H1 (cell line): ENCODE data around the gene CEP57. TPM values are rescaled to one million over a fixed set of nuclear protein-coding genes. Genes with fewer than 3 reads are reported as not detected.

Source experiments
- CTCF ChIA-PET: fragments of 300-600 bp; sonication (Branson Sonifier 250); formaldehyde crosslinking; loops from one replicate; lab custom pipeline; 2021; ENCODE audit not compliant: partially characterized antibody; lab: Charles Lee
- POLR2A ChIA-PET: fragments of 300-600 bp; sonication (Branson Sonifier 250); formaldehyde crosslinking; loops from one replicate; lab custom pipeline; 2021; ENCODE audit warnings: inconsistent platforms; ENCODE audit not compliant: partially characterized antibody; lab: Charles Lee
- DNase-seq, 2 experiments: peaks; one replicate each; pipeline versions ENCODE4 v3.0.0 to v3.0.0-alpha.2; 2010 to 2022; ENCODE audit warnings: low spot score in 2 of 2, low read depth in 1 of 2, mixed read lengths in 1 of 2
- FAIRE-seq: peaks from 2 replicates; lab custom pipeline; 2011; peaks lifted over from hg19 to GRCh38; lab: Jason Lieb, UNC
- H2AFZ ChIP-seq: 2 replicates; pipeline ENCODE4 v1.8.1; 2012; ENCODE audit warnings: low read length, inconsistent platforms
- H2AK5ac ChIP-seq: 2 replicates; pipeline ENCODE4 v1.6.1; 2013; ENCODE audit warnings: low read depth, low read length
- H2BK120ac ChIP-seq: replicated peaks from 2 replicates; pipeline ENCODE3; 2013; ENCODE audit warnings: low read depth, low read length, inconsistent platforms
- H2BK12ac ChIP-seq: 2 replicates; pipeline ENCODE4 v1.6.1; 2013; ENCODE audit warnings: low read depth, low read length
- H2BK15ac ChIP-seq: 2 replicates; pipeline ENCODE4 v1.6.1; 2013; ENCODE audit warnings: low read length
- H2BK20ac ChIP-seq: 2 replicates; pipeline ENCODE4 v1.6.1; 2013; ENCODE audit warnings: low read length
- H2BK5ac ChIP-seq: 2 replicates; pipeline ENCODE4 v1.6.1; 2013; ENCODE audit warnings: low read depth, low read length
- H3K14ac ChIP-seq: 2 replicates; pipeline ENCODE4 v1.6.1; 2013; ENCODE audit warnings: inconsistent platforms; ENCODE audit not compliant: insufficient read length
- H3K18ac ChIP-seq: 2 replicates; pipeline ENCODE4 v1.6.1; 2013; ENCODE audit warnings: low read length; ENCODE audit errors: extremely low read depth
- H3K23ac ChIP-seq: 2 replicates; pipeline ENCODE4 v1.6.1; 2013; ENCODE audit warnings: inconsistent platforms; ENCODE audit not compliant: insufficient read length
- H3K23me2 ChIP-seq: 2 replicates; pipeline ENCODE4 v1.6.1; 2013; ENCODE audit warnings: low read depth, low read length
- H3K27ac ChIP-seq: 2 replicates; pipeline ENCODE4 v1.6.1; 2011; ENCODE audit warnings: low read depth, low read length, inconsistent platforms
- H3K27me3 ChIP-seq, 4 experiments: replicated peaks in 1 of 4; 1 replicate in 1 of 4; 2 replicates in 3 of 4; pipeline versions ENCODE4 v1.6.1 to v1.8.1; 2011 to 2013; ENCODE audit warnings: low read length in 3 of 4, mild to moderate bottlenecking in 3 of 4, inconsistent platforms in 2 of 4, mixed read lengths in 2 of 4, moderate library complexity in 1 of 4; ENCODE audit not compliant: control insufficient read depth in 3 of 4, insufficient read depth in 3 of 4; ENCODE audit errors: extremely low read depth in 1 of 4
- H3K36me3 ChIP-seq, 4 experiments: 2 replicates each; pipeline versions ENCODE4 v1.6.1 to v1.8.1; 2011 to 2013; ENCODE audit warnings: mild to moderate bottlenecking in 4 of 4, low read length in 3 of 4, moderate library complexity in 2 of 4, control low read depth in 1 of 4, inconsistent platforms in 1 of 4; ENCODE audit not compliant: insufficient read depth in 4 of 4, control insufficient read depth in 2 of 4
- H3K4ac ChIP-seq: replicated peaks from 2 replicates; pipeline ENCODE3; 2013; ENCODE audit warnings: low read length, low read depth, mixed read lengths, inconsistent platforms; ENCODE audit not compliant: insufficient read length
- H3K4me1 ChIP-seq, 4 experiments: replicated peaks in 1 of 4; 1 replicate in 1 of 4; 2 replicates in 3 of 4; pipeline versions ENCODE4 v1.6.1 to v1.8.1; 2011 to 2013; ENCODE audit warnings: low read length in 3 of 4, inconsistent platforms in 2 of 4, mixed read lengths in 1 of 4; ENCODE audit not compliant: insufficient read depth in 4 of 4, control insufficient read depth in 3 of 4
- H3K4me2 ChIP-seq, 2 experiments: 2 replicates each; pipeline versions ENCODE4 v1.6.1 to v1.8.1; 2011 to 2013; ENCODE audit warnings: low read depth in 2 of 2, low read length in 2 of 2, control low read depth in 1 of 2, inconsistent platforms in 1 of 2, mild to moderate bottlenecking in 1 of 2; ENCODE audit not compliant: insufficient read depth in 1 of 2
- H3K4me3 ChIP-seq, 4 experiments: fragments of 200-600, 300-600 bp in 1 of 4; sonication (generic), shearing (Covaris generic), sonication (Bioruptor Twin) in 1 of 4; 2 replicates each; pipeline versions ENCODE4 v1.5.1 to v1.8.1; 2011 to 2016; ENCODE audit warnings: low read length in 4 of 4, low read depth in 3 of 4, control low read depth in 2 of 4, inconsistent platforms in 2 of 4, mild to moderate bottlenecking in 2 of 4, mixed read lengths in 1 of 4, moderate library complexity in 1 of 4; ENCODE audit not compliant: insufficient read depth in 2 of 4; ENCODE audit errors: extremely low read depth in 1 of 4
- H3K56ac ChIP-seq: replicated peaks from 2 replicates; pipeline ENCODE3; 2013; ENCODE audit warnings: low read depth, mild to moderate bottlenecking, mixed read lengths, low read length, inconsistent platforms; ENCODE audit not compliant: insufficient read length
- H3K79me1 ChIP-seq: 2 replicates; pipeline ENCODE4 v1.6.1; 2013; ENCODE audit warnings: low read depth, low read length, control low read depth
- H3K79me2 ChIP-seq, 2 experiments: 2 replicates each; pipeline versions ENCODE4 v1.6.1 to v1.8.1; 2012 to 2013; ENCODE audit warnings: low read length in 2 of 2, mild to moderate bottlenecking in 2 of 2, inconsistent platforms in 1 of 2; ENCODE audit not compliant: insufficient read depth in 2 of 2, control insufficient read depth in 1 of 2
- H3K9ac ChIP-seq, 4 experiments: replicated peaks in 1 of 4; 1 replicate in 1 of 4; 2 replicates in 3 of 4; pipeline versions ENCODE4 v1.6.1 to v1.8.1; 2011 to 2013; ENCODE audit warnings: low read depth in 3 of 4, low read length in 3 of 4, control low read depth in 2 of 4, mild to moderate bottlenecking in 2 of 4, moderate library complexity in 2 of 4, inconsistent platforms in 1 of 4; ENCODE audit errors: extremely low read depth in 1 of 4
- H3K9me3 ChIP-seq, 2 experiments: 2 replicates each; pipeline versions ENCODE4 v1.6.1 to v1.8.1; 2012 to 2013; ENCODE audit warnings: mild to moderate bottlenecking in 2 of 2, moderate library complexity in 2 of 2, control low read depth in 1 of 2, inconsistent platforms in 1 of 2, low read depth in 1 of 2, low read length in 1 of 2, mixed read lengths in 1 of 2; ENCODE audit not compliant: insufficient read depth in 2 of 2
- H4K20me1 ChIP-seq, 2 experiments: replicated peaks in 1 of 2; 2 replicates each; pipeline versions ENCODE3 to v1.8.1; 2011 to 2013; ENCODE audit warnings: inconsistent platforms in 2 of 2, low read length in 2 of 2, mild to moderate bottlenecking in 1 of 2; ENCODE audit not compliant: insufficient read depth in 2 of 2, control insufficient read depth in 1 of 2
- H4K5ac ChIP-seq: 2 replicates; pipeline ENCODE4 v1.6.1; 2013; ENCODE audit warnings: low read length, low read depth, mixed read lengths, inconsistent platforms; ENCODE audit not compliant: insufficient read length
- H4K8ac ChIP-seq: 2 replicates; pipeline ENCODE4 v1.8.0; 2013; ENCODE audit warnings: mild to moderate bottlenecking, moderate library complexity, low read length, inconsistent platforms; ENCODE audit not compliant: insufficient read depth; ENCODE audit errors: extremely low read depth
- H4K91ac ChIP-seq: replicated peaks from 2 replicates; pipeline ENCODE3; 2013; ENCODE audit warnings: low read length, mixed read lengths, inconsistent platforms; ENCODE audit not compliant: insufficient read length
- BACH1 ChIP-seq: IDR thresholded peaks from 2 replicates; pipeline ENCODE4 v1.6.1; 2012; ENCODE audit warnings: low read length, improper control_type of control experiment
- CEBPB ChIP-seq: IDR thresholded peaks from 2 replicates; pipeline ENCODE4 v1.6.1; 2012; ENCODE audit warnings: low read depth, low read length
- CHD1 ChIP-seq: IDR thresholded peaks from 2 replicates; pipeline ENCODE4 v1.6.1; 2012; ENCODE audit warnings: low read depth, low read length, improper control_type of control experiment
- GABPA ChIP-seq: IDR thresholded peaks from 2 replicates; pipeline ENCODE4 v1.6.1; 2011; ENCODE audit warnings: mild to moderate bottlenecking, low read length, moderate library complexity, borderline replicate concordance; ENCODE audit not compliant: insufficient read depth
- GTF2F1 ChIP-seq: IDR thresholded peaks from 2 replicates; pipeline ENCODE4 v1.6.1; 2012; ENCODE audit warnings: low read depth, low read length, improper control_type of control experiment, borderline replicate concordance
- KDM4A ChIP-seq: IDR thresholded peaks from one replicate; pipeline ENCODE4 v1.7.1; 2012; ENCODE audit warnings: low read depth, mild to moderate bottlenecking, moderate library complexity, low read length, inconsistent platforms; ENCODE audit not compliant: severe bottlenecking
- TEAD4 ChIP-seq: IDR thresholded peaks from 2 replicates; pipeline ENCODE4 v1.6.1; 2012; ENCODE audit warnings: low read depth, low read length, inconsistent platforms, mixed read lengths
- polyA plus RNA-seq, 7 experiments: library from polyadenylated mRNA; depleted of rRNA in 3 of 7; stranded (reverse) in 5 of 7; unstranded in 2 of 7; fragments of >200 nt in 5 of 7; fragments of 200-250 nt in 2 of 7; gene quantifications; 1 replicate in 5 of 7; 2 replicates in 1 of 7; 4 replicates in 1 of 7; pipeline versions ENCODE4 v1.2.1 to v1.2.3, GENCODE V29; 2011 to 2013; ENCODE audit warnings: missing spikeins in 2 of 7, mixed read lengths in 2 of 7
- total RNA-seq: library from RNA; stranded (reverse); fragmentation: NEBNext Ultra II Directional; extraction: Animal tissue kit (Norgen Biotek cat#: 25700); gene quantifications from 2 replicates; pipeline ENCODE4 v1.2.1, GENCODE V29; 2021
- TF ChIP-seq, protein P1 (sequence below): IDR thresholded peaks from 2 replicates; pipeline ENCODE4 v1.6.1; 2012; ENCODE audit warnings: low read length, inconsistent platforms

Gene CEP57
- total and polyA plus RNA-seq, 2 of the 8 experiments (the other 6 are each of a cell fraction or from before 2014, with no cell fraction given): 26.3 to 72.7 TPM

DNA sequence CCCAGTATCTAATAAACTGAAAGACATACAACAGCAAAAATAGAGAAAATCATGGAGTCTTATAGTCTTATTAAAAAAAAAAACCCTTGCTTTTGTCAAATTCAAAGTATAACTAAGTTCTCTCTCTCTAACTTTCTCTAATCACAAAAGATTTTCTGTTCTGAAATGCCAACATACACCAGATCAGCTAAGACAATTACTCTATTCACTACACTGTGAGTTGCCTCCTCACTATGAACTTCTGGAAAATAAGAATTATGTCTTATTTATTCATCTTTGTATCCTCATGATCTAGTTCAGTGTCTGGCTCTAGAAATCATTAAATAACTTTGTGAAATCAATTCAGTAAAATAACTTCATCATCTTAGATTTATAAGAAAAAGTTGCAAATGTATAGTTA lies 13.4 kb upstream of the CEP57 start:
- Histone ChIP-seq H4K8ac (no peak overlapping the region), H3K23me2 (no peaks in the 10 kb centered on the region), H3K4me2 (no peak overlapping the region), H2BK12ac (no peak overlapping the region), H2AK5ac (no peak overlapping the region), H3K79me1 (no peaks in the 10 kb centered on the region), H3K4me1 (no peaks in the 10 kb centered on the region), H4K20me1 (peaks cover 0 to 2% of the 10 kb centered on the region in 2 experiments), H2BK15ac (no peak overlapping the region), H3K79me2 (no peaks in the 10 kb centered on the region), H3K27ac (no peak overlapping the region), H3K9me3 (no peaks in the 10 kb centered on the region), H3K4ac (no peak overlapping the region), H3K9ac (no peak overlapping the region), H2AFZ (no peak overlapping the region), H3K18ac (no peak overlapping the region), H2BK120ac (no peak overlapping the region), H2BK5ac (no peak overlapping the region), H3K23ac (no peak overlapping the region), H3K4me3 (no peak overlapping the region), H3K14ac (no peak overlapping the region), H3K27me3 (no peaks in the 10 kb centered on the region), H4K91ac (no peak overlapping the region), H2BK20ac (no peak overlapping the region), H3K36me3 (peaks cover 6 to 92% (median 36%) of the 10 kb centered on the region in 4 experiments; a peak in 6 of 8 replicates), H4K5ac (no peak overlapping the region), H3K56ac (no peak overlapping the region)
- DNase-seq (no peak), FAIRE-seq (no peak)
- ChIA-PET CTCF (interaction anchor here (1.7 kb wide), 1 partner anchor 625 kb away, joined by 3 read pairs; no protein-coding TSS in a partner anchor), POLR2A (interaction anchor here (1.1 kb wide), 1 partner anchor 13 kb away, joined by 7 read pairs; the partner anchor contains the start of genes CEP57 and FAM76B)
- no peak for TF ChIP-seq BACH1
- no peak for TF ChIP-seq CEBPB
- TF ChIP-seq KDM4A: no peak
- no peak for TF ChIP-seq GTF2F1
- TF ChIP-seq TEAD4: no peak
- TF ChIP-seq, protein P1, sequence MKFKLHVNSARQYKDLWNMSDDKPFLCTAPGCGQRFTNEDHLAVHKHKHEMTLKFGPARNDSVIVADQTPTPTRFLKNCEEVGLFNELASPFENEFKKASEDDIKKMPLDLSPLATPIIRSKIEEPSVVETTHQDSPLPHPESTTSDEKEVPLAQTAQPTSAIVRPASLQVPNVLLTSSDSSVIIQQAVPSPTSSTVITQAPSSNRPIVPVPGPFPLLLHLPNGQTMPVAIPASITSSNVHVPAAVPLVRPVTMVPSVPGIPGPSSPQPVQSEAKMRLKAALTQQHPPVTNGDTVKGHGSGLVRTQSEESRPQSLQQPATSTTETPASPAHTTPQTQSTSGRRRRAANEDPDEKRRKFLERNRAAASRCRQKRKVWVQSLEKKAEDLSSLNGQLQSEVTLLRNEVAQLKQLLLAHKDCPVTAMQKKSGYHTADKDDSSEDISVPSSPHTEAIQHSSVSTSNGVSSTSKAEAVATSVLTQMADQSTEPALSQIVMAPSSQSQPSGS: no peak
- TF ChIP-seq GABPA: no peak
- TF ChIP-seq CHD1: no peak
